Brain microvascular endothelial cell (primary cell): ENCODE data around the gene KPNA2.
"Not testable (repeated sequence)": the region's sequence is repeated elsewhere in the genome, so short reads cannot be mapped to it uniquely, and the experiment has no call there.

Experiments used
- DNase-seq: peaks from one replicate; pipeline ENCODE4 v3.0.0-alpha.2; 2020
- H3K27ac ChIP-seq: fragments of 250-450 bp; sonication (Bioruptor Pico); 2 replicates; pipeline ENCODE4 v1.5.1; 2020; ENCODE audit warnings: mild to moderate bottlenecking, moderate library complexity
- H3K27me3 ChIP-seq: fragments of 250-450 bp; sonication (Bioruptor Pico); replicated peaks from 2 replicates; pipeline ENCODE4 v1.5.1; 2020; ENCODE audit warnings: mild to moderate bottlenecking
- H3K36me3 ChIP-seq: fragments of 250-450 bp; sonication (Bioruptor Pico); replicated peaks from 2 replicates; pipeline ENCODE4 v1.5.1; 2020; ENCODE audit warnings: mild to moderate bottlenecking
- H3K4me3 ChIP-seq: 2 replicates; pipeline ENCODE4 v1.5.1; 2011; ENCODE audit warnings: low read depth, mild to moderate bottlenecking, control low read depth, low read length, moderate library complexity
- CTCF ChIP-seq: IDR thresholded peaks from 2 replicates; pipeline ENCODE4 v1.5.1; 2011; ENCODE audit warnings: low read depth, mild to moderate bottlenecking, moderate library complexity, low read length, control low read depth, inconsistent platforms; ENCODE audit errors: missing control alignments
- in situ Hi-C: cut with HindIII; loops from 2 replicates; pipeline ENCODE4 v1.10.0; 2017; ENCODE audit warnings: low sequenced_read_pairs, low pct_ligation_motif_present

KPNA2 gene

GRCh38 chr17:68080411-68081150, 45.0 kb downstream of the KPNA2 start:
- Histone ChIP-seq H3K4me3 (no peak overlapping the region), H3K27me3 (no peaks in the 10 kb centered on the region), H3K36me3 (no peaks in the 10 kb centered on the region), H3K27ac (no peak overlapping the region)
- no peak for DNase-seq
- in situ Hi-C loops, result no loop called here
- no peak for TF ChIP-seq CTCF

GRCh38 chr17:68081305-68082265, 46.0 kb downstream of the KPNA2 start:
- H3K36me3 ChIP-seq, in situ Hi-C loops, H3K27ac ChIP-seq, DNase-seq, H3K27me3 ChIP-seq, H3K4me3 ChIP-seq: not testable (repeated sequence)

- no peak for DNase-seq
- Histone ChIP-seq H3K27ac (no peak overlapping the region), H3K4me3 (no peak overlapping the region), H3K36me3 (no peaks in the 10 kb centered on the region), H3K27me3 (no peaks in the 10 kb centered on the region)
- no peak for TF ChIP-seq CTCF
- in situ Hi-C loops, result no loop called here
Observed at GRCh38 chr17:68085771-68086381, 50.3 kb downstream of the KPNA2 start.

- H3K27ac ChIP-seq, H3K4me3 ChIP-seq, in situ Hi-C loops, H3K36me3 ChIP-seq, H3K27me3 ChIP-seq, DNase-seq: not testable (repeated sequence)
Observed at GRCh38 chr17:68086666-68087065, 51.1 kb downstream of the KPNA2 start.

GRCh38 chr17:68087131-68087623, 51.6 kb downstream of the KPNA2 start:
- H3K27me3 ChIP-seq, in situ Hi-C loops, H3K36me3 ChIP-seq, DNase-seq, H3K27ac ChIP-seq, H3K4me3 ChIP-seq: not testable (repeated sequence)

- in situ Hi-C loops, result no loop called here
- no peak for DNase-seq
- no peaks in the 10 kb centered on the region for H3K27me3 ChIP-seq
- H3K36me3 ChIP-seq, result no peaks in the 10 kb centered on the region
- H3K27ac ChIP-seq, result no peak overlapping the region
- H3K4me3 ChIP-seq, result no peak overlapping the region
- TF ChIP-seq CTCF, result no peak
Observed at GRCh38 chr17:68087851-68088250, 52.3 kb downstream of the KPNA2 start.

- H3K36me3 ChIP-seq, result no peaks in the 10 kb centered on the region
- DNase-seq, result peak; percentile 58
- no peaks in the 10 kb centered on the region for H3K27me3 ChIP-seq
- no peak for TF ChIP-seq CTCF
- no peak overlapping the region for H3K27ac ChIP-seq
- no peak overlapping the region for H3K4me3 ChIP-seq
- in situ Hi-C loops, result no loop called here
Observed at GRCh38 chr17:68089881-68090280, 54.3 kb downstream of the KPNA2 start.
